ENCODE data around the gene DBP.

Gene DBP

DNA sequence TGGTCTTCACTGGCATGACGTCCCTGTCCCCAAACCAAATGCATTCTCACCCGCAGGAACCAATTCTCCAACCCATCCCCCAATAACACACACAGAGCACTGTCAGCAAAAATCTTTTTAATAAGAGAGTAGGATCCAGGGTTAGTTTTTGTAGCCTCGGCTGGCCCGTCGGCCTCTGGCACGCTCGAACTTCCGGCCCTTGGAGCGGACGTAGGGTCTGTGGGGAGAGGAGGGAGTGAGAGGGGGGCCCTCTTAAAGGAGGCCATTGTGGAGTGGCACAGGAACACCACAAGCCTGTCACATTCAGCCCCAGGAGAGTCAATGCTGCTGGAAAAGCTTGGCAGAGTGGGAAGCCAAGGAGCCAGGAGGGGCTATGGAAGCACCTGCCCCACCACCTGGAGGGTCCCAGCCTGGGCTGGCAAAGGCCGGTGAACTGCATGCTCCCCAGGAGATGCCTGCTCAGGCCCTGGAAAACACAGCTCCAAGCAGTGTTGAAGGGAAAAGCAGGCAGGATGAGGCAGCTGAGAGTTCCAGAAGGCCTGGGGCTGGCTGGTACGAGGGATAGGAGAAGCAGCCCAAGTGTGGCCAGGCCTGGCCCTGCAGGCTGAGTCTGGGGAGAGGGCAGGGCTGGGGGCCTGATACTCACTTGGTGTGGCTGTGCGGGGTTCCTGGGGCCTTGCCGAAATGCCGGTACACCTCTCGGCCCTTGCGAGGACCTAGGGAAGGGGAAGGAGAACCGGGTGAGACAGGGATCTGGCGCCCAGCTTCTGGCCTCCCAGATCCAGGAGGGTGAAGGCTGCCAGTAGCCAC, 21.7 kb downstream of the DBP start:
- H3K4me2 ChIP-seq (ENCODE audit: low read depth, low read length, poor library complexity, severe bottlenecking) = no peak overlapping the region
- peaks cover 16% of the 10 kb centered on the region for H3K36me3 ChIP-seq (ENCODE audit: low read length)
- H3K4me3 ChIP-seq (ENCODE audit: insufficient read depth, low read length, poor library complexity, severe bottlenecking) = no peak overlapping the region

DNA sequence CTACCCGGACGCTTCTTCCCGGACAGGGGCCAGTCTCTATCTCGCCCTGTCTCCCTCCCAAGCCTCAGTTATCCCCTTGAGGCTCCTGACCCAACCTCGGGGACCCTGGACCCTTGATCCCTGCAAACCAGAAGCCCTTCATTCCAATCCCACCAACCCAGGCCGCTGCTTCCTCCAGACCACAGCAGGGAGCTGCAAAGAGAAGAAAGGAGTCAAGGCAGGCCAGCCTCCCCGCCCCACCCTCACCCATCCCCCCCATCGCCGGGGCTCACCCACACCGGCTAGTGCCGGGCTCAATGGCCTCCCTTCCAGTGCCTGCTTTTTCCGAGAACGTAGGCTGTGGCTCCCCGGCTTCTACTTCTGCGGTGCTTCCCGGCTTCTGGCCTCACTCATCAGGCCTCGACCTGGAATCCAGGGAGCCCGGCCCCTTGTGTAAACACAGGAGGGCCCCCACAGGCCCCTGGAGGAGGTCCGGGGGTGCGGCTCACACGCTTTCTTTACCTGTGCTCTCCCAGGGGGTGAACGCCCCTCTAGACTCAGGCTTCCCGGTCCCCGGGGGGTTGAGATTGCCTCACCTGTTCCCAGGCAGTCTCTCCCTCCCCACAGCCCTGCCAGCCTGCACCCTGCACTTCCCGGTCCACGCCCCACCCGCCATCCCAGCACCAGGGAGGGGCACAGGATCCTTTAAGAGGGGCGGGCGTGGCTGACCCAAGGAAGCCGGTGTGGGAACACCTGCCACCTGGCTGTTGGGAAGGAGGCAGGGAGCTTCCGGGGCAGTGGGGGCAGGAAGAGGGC, 22.5 kb downstream of the DBP start, which contains the start of gene FAM83E:
Gene FAM83E, minus strand, starts transcription at position 641 of the 795 bp plus-strand sequence. CDS start 1,704 bp downstream, outside the sequence.
- H3K9me3 ChIP-seq (ENCODE audit: insufficient read depth, low read length) = no peaks in the 10 kb centered on the region
- peaks cover 20% of the 10 kb centered on the region for H3F3A ChIP-seq (ENCODE audit: insufficient read depth)
- no peak within 1 kb of the TSS for H3K4me3 ChIP-seq (ENCODE audit: insufficient read depth, low read length, poor library complexity, severe bottlenecking)
- no peak within 1 kb of the TSS for H3K27ac ChIP-seq (ENCODE audit: low read depth, low read length)
- H4K20me1 ChIP-seq (ENCODE audit: low read depth, low read length) = peaks cover 14% of the 10 kb centered on the region
- no peaks in the 10 kb centered on the region for H3K9me2 ChIP-seq (replicated peaks; ENCODE audit: insufficient read depth, low read length)
- H3K36me3 ChIP-seq (ENCODE audit: low read length) = peaks cover 16% of the 10 kb centered on the region
- H3K79me2 ChIP-seq (ENCODE audit: insufficient read depth, low read length) = peaks cover 31% of the 10 kb centered on the region
- H2AFZ ChIP-seq (ENCODE audit: low read depth, low read length, severe bottlenecking) = no peak within 1 kb of the TSS
- TF ChIP-seq EZH2phosphoT487 (conservative IDR thresholded peaks at IDR 0.05; ENCODE audit: low read length) = no peak
- TF ChIP-seq, protein P1, sequence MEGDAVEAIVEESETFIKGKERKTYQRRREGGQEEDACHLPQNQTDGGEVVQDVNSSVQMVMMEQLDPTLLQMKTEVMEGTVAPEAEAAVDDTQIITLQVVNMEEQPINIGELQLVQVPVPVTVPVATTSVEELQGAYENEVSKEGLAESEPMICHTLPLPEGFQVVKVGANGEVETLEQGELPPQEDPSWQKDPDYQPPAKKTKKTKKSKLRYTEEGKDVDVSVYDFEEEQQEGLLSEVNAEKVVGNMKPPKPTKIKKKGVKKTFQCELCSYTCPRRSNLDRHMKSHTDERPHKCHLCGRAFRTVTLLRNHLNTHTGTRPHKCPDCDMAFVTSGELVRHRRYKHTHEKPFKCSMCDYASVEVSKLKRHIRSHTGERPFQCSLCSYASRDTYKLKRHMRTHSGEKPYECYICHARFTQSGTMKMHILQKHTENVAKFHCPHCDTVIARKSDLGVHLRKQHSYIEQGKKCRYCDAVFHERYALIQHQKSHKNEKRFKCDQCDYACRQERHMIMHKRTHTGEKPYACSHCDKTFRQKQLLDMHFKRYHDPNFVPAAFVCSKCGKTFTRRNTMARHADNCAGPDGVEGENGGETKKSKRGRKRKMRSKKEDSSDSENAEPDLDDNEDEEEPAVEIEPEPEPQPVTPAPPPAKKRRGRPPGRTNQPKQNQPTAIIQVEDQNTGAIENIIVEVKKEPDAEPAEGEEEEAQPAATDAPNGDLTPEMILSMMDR (IDR thresholded peaks at IDR 0.05; ENCODE audit: insufficient read depth, low read length, poor library complexity, severe bottlenecking) = no peak
- H3K27me3 ChIP-seq (ENCODE audit: low read length) = no peaks in the 10 kb centered on the region
- H3K4me2 ChIP-seq (ENCODE audit: low read depth, low read length, poor library complexity, severe bottlenecking) = no peak within 1 kb of the TSS
- H3K9ac ChIP-seq (ENCODE audit: low read length) = no peak within 1 kb of the TSS

More for the DNA sequence above, 21.7 kb downstream of the DBP start:
- Histone ChIP-seq H3K27ac (ENCODE audit: low read depth, low read length) (no peak overlapping the region), H4K20me1 (ENCODE audit: low read depth, low read length) (peaks cover 14% of the 10 kb centered on the region), H3F3A (ENCODE audit: insufficient read depth) (peaks cover 20% of the 10 kb centered on the region), H3K79me2 (ENCODE audit: insufficient read depth, low read length) (peaks cover 39% of the 10 kb centered on the region), H3K9me3 (ENCODE audit: insufficient read depth, low read length) (no peaks in the 10 kb centered on the region), H3K27me3 (ENCODE audit: low read length) (no peaks in the 10 kb centered on the region), H3K9ac (ENCODE audit: low read length) (no peak overlapping the region), H3K9me2 (replicated peaks; ENCODE audit: insufficient read depth, low read length) (no peaks in the 10 kb centered on the region), H2AFZ (ENCODE audit: low read depth, low read length, severe bottlenecking) (no peak overlapping the region)
- TF ChIP-seq, protein P1 (IDR thresholded peaks at IDR 0.05; ENCODE audit: insufficient read depth, low read length, poor library complexity, severe bottlenecking) = no peak
- no peak for TF ChIP-seq EZH2phosphoT487 (conservative IDR thresholded peaks at IDR 0.05; ENCODE audit: low read length)

DNA sequence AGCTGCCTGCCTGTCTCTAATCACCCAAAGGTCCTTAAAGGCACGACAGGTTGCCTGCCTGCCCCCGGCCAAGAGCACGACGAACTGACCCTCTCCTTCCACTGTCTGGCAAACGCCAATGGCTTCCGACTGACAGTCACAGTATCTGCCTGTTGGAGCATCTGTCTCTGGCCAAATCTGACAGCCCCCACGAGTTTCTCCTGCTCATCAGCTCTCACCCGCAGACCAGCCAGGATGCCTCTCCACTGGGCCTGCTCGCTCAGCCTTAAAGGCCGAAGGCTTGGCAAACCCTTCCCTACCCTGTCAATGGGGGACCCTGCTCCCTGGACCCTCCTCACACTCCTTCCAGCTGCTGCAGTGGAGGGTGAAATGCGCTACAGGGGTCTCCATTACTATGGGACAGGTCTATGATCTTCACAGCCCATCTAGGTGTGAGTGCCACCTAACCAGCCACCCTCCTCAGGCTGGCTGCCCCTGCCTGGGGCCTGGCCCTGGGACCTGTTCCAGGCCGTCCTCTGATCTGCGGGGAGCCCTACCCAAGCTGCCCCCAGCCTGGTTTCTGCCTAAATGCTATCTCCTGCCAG, 23.2 kb downstream of the DBP start:
- H3F3A ChIP-seq (ENCODE audit: insufficient read depth) = peaks cover 20% of the 10 kb centered on the region
- H4K20me1 ChIP-seq (ENCODE audit: low read depth, low read length) = peaks cover 14% of the 10 kb centered on the region
- H2AFZ ChIP-seq (ENCODE audit: low read depth, low read length, severe bottlenecking) = no peak overlapping the region
- peaks cover 30% of the 10 kb centered on the region for H3K79me2 ChIP-seq (ENCODE audit: insufficient read depth, low read length)
- no peaks in the 10 kb centered on the region for H3K27me3 ChIP-seq (ENCODE audit: low read length)
- H3K4me3 ChIP-seq (ENCODE audit: insufficient read depth, low read length, poor library complexity, severe bottlenecking) = no peak overlapping the region
- no peaks in the 10 kb centered on the region for H3K9me2 ChIP-seq (replicated peaks; ENCODE audit: insufficient read depth, low read length)
- peaks cover 16% of the 10 kb centered on the region for H3K36me3 ChIP-seq (ENCODE audit: low read length)
- no peak overlapping the region for H3K4me2 ChIP-seq (ENCODE audit: low read depth, low read length, poor library complexity, severe bottlenecking)
- no peak overlapping the region for H3K27ac ChIP-seq (ENCODE audit: low read depth, low read length)
- H3K9me3 ChIP-seq (ENCODE audit: insufficient read depth, low read length) = no peaks in the 10 kb centered on the region
- no peak for TF ChIP-seq EZH2phosphoT487 (conservative IDR thresholded peaks at IDR 0.05; ENCODE audit: low read length)
- TF ChIP-seq, protein P1 (IDR thresholded peaks at IDR 0.05; ENCODE audit: insufficient read depth, low read length, poor library complexity, severe bottlenecking) = no peak
- H3K9ac ChIP-seq (ENCODE audit: low read length) = no peak overlapping the region
